ENCODE data around the gene RPH3AL.
"Not testable (repeated sequence)": the region's sequence is repeated elsewhere in the genome, so short reads cannot be mapped to it uniquely, and the experiment has no call there.

Gene RPH3AL

DNA sequence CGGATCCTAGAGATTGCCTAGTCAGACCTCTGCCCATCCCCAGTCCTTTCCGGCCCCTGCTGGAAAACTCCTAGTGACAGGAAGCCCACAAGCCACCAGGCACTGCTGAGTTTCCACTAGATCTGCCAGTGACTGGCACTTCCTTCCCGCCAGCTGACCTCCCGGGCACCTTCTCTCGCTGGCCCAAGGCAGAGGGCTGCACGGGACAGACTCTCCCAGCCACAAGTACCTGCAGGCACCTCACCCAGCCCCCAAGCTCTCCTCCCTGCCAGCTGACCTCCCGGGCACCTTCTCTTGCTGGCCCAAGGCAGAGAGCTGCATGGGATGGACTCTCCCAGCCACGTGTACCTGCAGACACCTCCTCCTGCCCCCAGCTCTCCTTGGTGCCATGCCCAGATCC is 104.8 kb downstream of the RPH3AL start:
- no peak for TF ChIP-seq ZNF274 (IDR thresholded peaks at IDR 0.05; ENCODE audit: low read depth, low read length)
- H3K4me3 ChIP-seq (ENCODE audit: low read length), result no peak overlapping the region

- no peak for TF ChIP-seq ZNF274 (IDR thresholded peaks at IDR 0.05; ENCODE audit: low read depth, low read length)
- no peak overlapping the region for H3K4me3 ChIP-seq (ENCODE audit: low read length)
These were observed 105.7 kb downstream of the RPH3AL start for GRCh38 chr17:246851-247421.

- TF ChIP-seq ZNF274 (IDR thresholded peaks at IDR 0.05; ENCODE audit: low read depth, low read length), result no peak
- no peak overlapping the region for H3K4me3 ChIP-seq (ENCODE audit: low read length)
These were observed 106.4 kb downstream of the RPH3AL start for GRCh38 chr17:246226-246625.

DNA sequence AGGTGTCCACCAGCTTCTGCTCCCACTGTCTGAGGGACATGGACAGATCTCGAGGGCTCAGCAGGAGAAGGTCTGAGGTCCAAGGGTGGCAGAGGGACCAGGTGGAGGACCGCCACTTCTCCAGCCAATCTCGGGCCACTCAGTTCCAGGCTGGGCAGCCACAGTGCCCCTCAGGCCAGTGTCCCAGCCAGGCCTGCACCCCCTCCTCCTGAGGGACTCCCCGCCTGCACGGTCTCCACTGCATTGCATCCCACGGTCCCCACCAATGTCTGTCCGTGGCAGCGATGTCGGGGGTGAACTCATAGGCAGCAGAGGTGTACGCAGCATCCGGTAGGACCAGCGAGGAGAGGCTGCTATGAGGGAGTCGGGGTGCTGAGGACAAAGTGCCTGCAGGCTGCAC is 107.0 kb downstream of the RPH3AL start:
- no peak overlapping the region for H3K4me3 ChIP-seq (ENCODE audit: low read length)
- TF ChIP-seq ZNF274 (IDR thresholded peaks at IDR 0.05; ENCODE audit: low read depth, low read length), result no peak

- no peak overlapping the region for H3K4me3 ChIP-seq (ENCODE audit: low read length)
- TF ChIP-seq ZNF274 (IDR thresholded peaks at IDR 0.05; ENCODE audit: low read depth, low read length), result no peak
These were observed 107.6 kb downstream of the RPH3AL start for GRCh38 chr17:245020-245419.

GRCh38 chr17:243924-244323 is 108.7 kb downstream of the RPH3AL start:
- H3K4me3 ChIP-seq (ENCODE audit: low read length), result not testable (repeated sequence)

DNA sequence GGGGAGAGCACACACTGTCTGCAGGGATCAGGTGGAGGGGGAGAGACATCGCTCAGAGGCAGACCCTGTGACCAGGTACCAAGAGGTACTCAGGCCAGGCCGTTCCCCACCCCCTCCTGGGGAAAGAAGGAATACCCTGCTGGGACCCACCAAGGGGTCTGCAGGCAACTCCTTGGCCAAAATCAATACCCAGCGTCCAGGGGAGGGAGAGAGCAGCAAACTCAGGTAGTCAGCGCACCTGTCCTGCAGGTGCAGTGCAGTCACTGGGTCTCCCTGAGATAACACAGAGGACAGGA is 113.7 kb downstream of the RPH3AL start:
- no peak overlapping the region for H3K4me3 ChIP-seq (ENCODE audit: low read length)
- no peak for TF ChIP-seq ZNF274 (IDR thresholded peaks at IDR 0.05; ENCODE audit: low read depth, low read length)

GRCh38 chr17:238071-238963 is 114.3 kb downstream of the RPH3AL start:
- H3K4me3 ChIP-seq (ENCODE audit: low read length), result no peak overlapping the region
- TF ChIP-seq ZNF274 (IDR thresholded peaks at IDR 0.05; ENCODE audit: low read depth, low read length), result no peak

GRCh38 chr17:237406-237955 is 115.1 kb downstream of the RPH3AL start:
- no peak for TF ChIP-seq ZNF274 (IDR thresholded peaks at IDR 0.05; ENCODE audit: low read depth, low read length)
- H3K4me3 ChIP-seq (ENCODE audit: low read length), result no peak overlapping the region

- no peak for TF ChIP-seq ZNF274 (IDR thresholded peaks at IDR 0.05; ENCODE audit: low read depth, low read length)
These were observed 115.8 kb downstream of the RPH3AL start for GRCh38 chr17:236641-237405.

GRCh38 chr17:235831-236640 is 116.6 kb downstream of the RPH3AL start:
- no peak overlapping the region for H3K4me3 ChIP-seq (ENCODE audit: low read length)
- no peak for TF ChIP-seq ZNF274 (IDR thresholded peaks at IDR 0.05; ENCODE audit: low read depth, low read length)

More at GRCh38 chr17:236641-237405, 115.8 kb downstream of the RPH3AL start:
- H3K4me3 ChIP-seq (ENCODE audit: low read length), result no peak overlapping the region

DNA sequence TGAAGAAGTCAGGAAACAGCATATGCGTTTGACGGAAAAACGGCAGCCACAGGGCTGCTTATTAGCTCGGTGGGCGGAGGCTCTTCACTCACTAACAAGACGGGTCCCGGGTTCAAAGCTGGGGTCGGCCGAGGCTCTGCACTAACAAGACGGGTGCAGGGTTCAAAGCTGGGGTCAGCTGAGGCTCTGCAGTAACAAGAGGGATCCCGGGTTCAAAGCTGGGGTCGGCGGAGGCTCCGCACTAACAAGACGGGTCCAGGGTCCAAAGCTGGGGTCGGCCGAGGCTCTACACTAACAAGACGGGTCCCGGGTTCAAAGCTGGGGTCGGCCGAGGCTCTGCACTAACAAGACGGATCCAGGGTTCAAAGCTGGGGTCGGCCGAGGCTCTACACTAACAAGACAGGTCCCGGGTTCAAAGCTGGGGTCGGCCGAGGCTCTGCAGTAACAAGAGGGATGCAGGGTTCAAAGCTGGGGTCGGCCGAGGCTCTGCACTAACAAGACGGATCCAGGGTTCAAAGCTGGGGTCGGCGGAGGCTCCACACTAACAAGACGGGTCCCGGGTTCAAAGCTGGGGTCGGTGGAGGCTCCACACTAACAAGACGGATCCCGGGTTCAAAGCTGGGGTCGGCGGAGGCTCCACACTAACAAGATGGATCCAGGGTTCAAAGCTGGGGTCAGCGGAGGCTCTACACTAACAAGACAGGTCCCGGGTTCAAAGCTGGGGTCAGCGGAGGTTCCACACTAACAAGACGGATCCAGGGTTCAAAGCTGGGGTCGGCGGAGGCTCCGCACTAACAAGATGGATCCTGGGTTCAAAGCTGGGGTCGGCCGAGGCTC is 117.4 kb downstream of the RPH3AL start:
- not testable (repeated sequence) for H3K4me3 ChIP-seq (ENCODE audit: low read length)

DNA sequence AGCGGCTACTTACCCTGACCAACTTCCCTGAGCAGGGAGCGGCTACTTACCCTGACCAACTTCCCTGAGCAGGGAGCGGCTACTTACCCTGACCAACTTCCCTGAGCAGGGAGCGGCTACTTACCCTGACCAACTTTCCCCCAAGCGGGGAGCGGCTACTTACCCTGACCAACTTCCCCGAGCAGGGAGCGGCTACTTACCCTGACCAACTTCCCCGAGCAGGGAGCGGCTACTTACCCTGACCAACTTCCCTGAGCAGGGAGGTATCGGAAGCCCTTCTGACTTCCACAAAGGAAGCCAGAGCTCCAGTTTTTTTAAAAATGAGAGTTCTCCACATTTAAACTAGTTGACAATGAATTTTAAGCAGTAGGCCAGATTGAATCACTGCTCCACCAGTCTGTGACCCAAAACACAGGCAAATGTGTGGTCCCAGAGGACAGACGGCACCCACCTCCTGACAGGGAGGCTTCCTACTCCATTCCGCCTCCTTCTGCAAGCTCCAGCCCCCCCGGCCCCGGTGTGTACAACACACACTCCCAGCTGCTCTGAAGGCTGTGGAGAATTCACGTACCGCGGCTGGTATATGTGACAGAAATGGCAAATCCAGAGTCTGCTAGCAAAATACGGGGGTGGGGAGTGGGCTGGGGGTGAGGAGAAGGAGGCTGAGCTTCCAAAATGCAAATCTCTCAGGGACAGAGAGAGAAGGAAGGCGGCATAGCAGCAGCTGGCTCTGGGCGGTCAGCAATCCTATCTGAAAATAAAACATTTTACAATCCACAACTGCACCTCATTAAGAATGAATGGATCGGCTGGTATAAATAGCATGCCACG is 118.2 kb downstream of the RPH3AL start:
- not testable (repeated sequence) for H3K4me3 ChIP-seq (ENCODE audit: low read length)
